Upper lobe of right lung (tissue), 1 donor: ENCODE measurements around the gene RRBP1. TPM values are rescaled to one million over a fixed set of nuclear protein-coding genes. Genes with fewer than 3 reads are reported as not detected.

ENCODE experiments used
- ATAC-seq: fragments of 200-7000 bp; cut with Tn5 transposase; one replicate; pipeline ENCODE4 v1.9.1; 2020; ENCODE audit warnings: mild to moderate bottlenecking, moderate library complexity
- DNase-seq: peaks from one replicate; pipeline ENCODE4 v3.0.0-alpha.2; 2020
- H3K27ac ChIP-seq: fragments of 200-600 bp; one replicate; pipeline ENCODE4 v1.8.0; 2022
- H3K27me3 ChIP-seq: fragments of 200-600 bp; one replicate; pipeline ENCODE4 v1.8.0; 2022; ENCODE audit warnings: mild to moderate bottlenecking
- H3K36me3 ChIP-seq: fragments of 200-600 bp; one replicate; pipeline ENCODE4 v1.8.0; 2022
- H3K4me1 ChIP-seq: fragments of 200-600 bp; one replicate; pipeline ENCODE4 v1.8.0; 2022
- H3K4me3 ChIP-seq: fragments of 200-600 bp; one replicate; pipeline ENCODE4 v1.8.0; 2022; ENCODE audit warnings: mild to moderate bottlenecking
- H3K9me3 ChIP-seq: fragments of 200-600 bp; one replicate; pipeline ENCODE4 v1.8.0; 2022
- CTCF ChIP-seq: fragments of 200-600 bp; IDR thresholded peaks from one replicate; pipeline ENCODE4 v1.8.0; 2022; ENCODE audit warnings: antibody characterized with exemption
- intact Hi-C: fragments of 100-400 bp; cut with DNase I; formaldehyde crosslinking; loops from one replicate; pipeline ENCODE4 v1.11.0; 2022
- total RNA-seq: library from RNA; stranded (reverse); fragmentation: NEBNext Ultra II Directional; extraction: Animal tissue kit (Norgen Biotek cat#: 25700); gene quantifications from one replicate; pipeline ENCODE4 v1.2.1, GENCODE V29; 2021
- donor health status: DM: no; HTN: yes; CAD: no; lungs with severe emphysema.

RRBP1 gene
- total RNA-seq, 1 donor from 2014 or later: 166 TPM

GRCh38 chr20:17630151-17630805 is 51.8 kb downstream of the RRBP1 start:
- no peak overlapping the region for H3K27ac ChIP-seq
- H3K9me3 ChIP-seq: no peaks in the 10 kb centered on the region
- H3K4me3 ChIP-seq: no peak overlapping the region
- ATAC-seq: no peak
- H3K4me1 ChIP-seq: peaks cover 12% of the 10 kb centered on the region
- intact Hi-C loops: no loop called here
- no peaks in the 10 kb centered on the region for H3K27me3 ChIP-seq
- peaks cover 97% of the 10 kb centered on the region for H3K36me3 ChIP-seq
- no peak for TF ChIP-seq CTCF
- no peak for DNase-seq

GRCh38 chr20:17629678-17630089 is 52.4 kb downstream of the RRBP1 start:
- no peaks in the 10 kb centered on the region for H3K9me3 ChIP-seq
- H3K4me3 ChIP-seq: no peak overlapping the region
- DNase-seq (no peak), ATAC-seq (no peak)
- H3K4me1 ChIP-seq: peaks cover 6% of the 10 kb centered on the region
- peaks cover 97% of the 10 kb centered on the region for H3K36me3 ChIP-seq
- no peaks in the 10 kb centered on the region for H3K27me3 ChIP-seq
- TF ChIP-seq CTCF: no peak
- intact Hi-C loops: no loop called here
- no peak overlapping the region for H3K27ac ChIP-seq

GRCh38 chr20:17629025-17629424 is 53.0 kb downstream of the RRBP1 start:
- no peaks in the 10 kb centered on the region for H3K4me1 ChIP-seq
- intact Hi-C loops: no loop called here
- no peak overlapping the region for H3K27ac ChIP-seq
- no peak for ATAC-seq
- TF ChIP-seq CTCF: no peak
- H3K27me3 ChIP-seq: no peaks in the 10 kb centered on the region
- no peaks in the 10 kb centered on the region for H3K9me3 ChIP-seq
- no peak for DNase-seq
- no peak overlapping the region for H3K4me3 ChIP-seq
- H3K36me3 ChIP-seq: peaks cover 97% of the 10 kb centered on the region

GRCh38 chr20:17628101-17628841 is 53.8 kb downstream of the RRBP1 start:
- H3K36me3 ChIP-seq: peaks cover 97% of the 10 kb centered on the region
- no peak for DNase-seq
- H3K9me3 ChIP-seq: no peaks in the 10 kb centered on the region
- no peak for ATAC-seq
- intact Hi-C loops: no loop called here
- no peaks in the 10 kb centered on the region for H3K27me3 ChIP-seq
- no peak overlapping the region for H3K4me3 ChIP-seq
- no peak overlapping the region for H3K27ac ChIP-seq
- TF ChIP-seq CTCF: no peak
- H3K4me1 ChIP-seq: no peaks in the 10 kb centered on the region

- H3K4me3 ChIP-seq: no peak overlapping the region
- peaks cover 97% of the 10 kb centered on the region for H3K36me3 ChIP-seq
- DNase-seq (no peak), ATAC-seq (peak; percentile 6)
- TF ChIP-seq CTCF: no peak
- no peak overlapping the region for H3K27ac ChIP-seq
- no peaks in the 10 kb centered on the region for H3K9me3 ChIP-seq
- no peaks in the 10 kb centered on the region for H3K4me1 ChIP-seq
- intact Hi-C loops: no loop called here
- no peaks in the 10 kb centered on the region for H3K27me3 ChIP-seq
These were observed 54.7 kb downstream of the RRBP1 start for GRCh38 chr20:17627101-17627955.
